Measurements from ENCODE around the gene ECT2L. TPM values are rescaled to one million over a fixed set of nuclear protein-coding genes. Genes with fewer than 3 reads are reported as not detected.
A peak's percentile ranks its signal among the peaks of the same experiment; 100 is the strongest.

ECT2L gene
- total RNA-seq, 1 donor from 2014 or later, result 1.1 TPM

GRCh38 chr6:138800377-138801150 lies 4.7 kb downstream of the ECT2L start:
- ATAC-seq (no peak), DNase-seq (ENCODE audit: missing footprints) (no peak)
- intact Hi-C loops (cut with DNase I), result no loop called here

DNA sequence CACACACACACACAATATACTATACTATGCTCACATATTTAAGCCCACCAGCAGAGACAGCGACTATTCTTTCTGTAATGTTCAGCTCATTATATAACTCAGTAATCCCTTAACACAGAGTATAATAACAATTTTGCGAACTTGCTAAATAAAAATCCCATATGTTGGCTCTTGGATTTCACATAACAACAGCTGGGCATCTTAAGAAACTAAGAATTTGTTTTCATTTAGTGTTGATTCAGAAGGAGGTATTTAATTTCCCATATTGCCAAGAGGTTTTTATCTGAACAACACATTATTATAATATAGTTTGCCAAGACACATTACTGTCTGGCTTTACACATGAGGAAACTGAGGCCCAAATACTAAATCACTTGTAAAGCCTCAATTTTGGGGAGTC lies 7.4 kb downstream of the ECT2L start:
- intact Hi-C loops (cut with DNase I), result no loop called here
- ATAC-seq (no peak), DNase-seq (ENCODE audit: missing footprints) (no peak)

- intact Hi-C loops (cut with DNase I), result no loop called here
- DNase-seq (ENCODE audit: missing footprints) (no peak), ATAC-seq (peak; percentile 54)
Observed at GRCh38 chr6:138803861-138804260, 8.0 kb downstream of the ECT2L start.

- DNase-seq (ENCODE audit: missing footprints) (no peak), ATAC-seq (peak; percentile 77)
- intact Hi-C loops (cut with DNase I), result no loop called here
Observed at GRCh38 chr6:138805016-138805765, 9.3 kb downstream of the ECT2L start.

DNA sequence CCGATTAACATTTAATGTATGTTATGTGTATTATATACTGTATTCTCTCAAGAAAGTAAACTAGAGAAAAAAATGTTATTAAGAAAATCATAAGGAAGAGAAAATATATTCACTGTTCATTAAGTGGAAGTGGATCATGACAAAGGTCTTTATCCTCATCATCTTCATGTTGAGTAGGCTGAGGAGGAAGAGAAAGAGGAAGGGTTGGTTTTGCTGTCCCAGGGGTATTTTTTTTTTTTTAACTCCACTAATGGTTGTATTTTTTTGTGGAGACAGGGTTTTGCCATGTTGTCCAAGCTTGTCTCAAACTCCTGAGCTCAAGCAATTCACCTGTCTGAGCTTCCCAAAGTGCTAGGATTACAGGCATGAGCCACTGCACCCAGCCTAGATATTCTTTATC lies 11.0 kb downstream of the ECT2L start:
- no peak for DNase-seq (ENCODE audit: missing footprints)
- no peak for ATAC-seq
- intact Hi-C loops (cut with DNase I), result no loop called here

GRCh38 chr6:138809677-138810076 lies 13.8 kb downstream of the ECT2L start:
- ATAC-seq (no peak), DNase-seq (ENCODE audit: missing footprints) (no peak)
- intact Hi-C loops (cut with DNase I), result loop anchor here (5.0 to 10.0 kb wide), 3 partner anchors 95 to 558 kb away; no protein-coding TSS in a partner anchor

DNA sequence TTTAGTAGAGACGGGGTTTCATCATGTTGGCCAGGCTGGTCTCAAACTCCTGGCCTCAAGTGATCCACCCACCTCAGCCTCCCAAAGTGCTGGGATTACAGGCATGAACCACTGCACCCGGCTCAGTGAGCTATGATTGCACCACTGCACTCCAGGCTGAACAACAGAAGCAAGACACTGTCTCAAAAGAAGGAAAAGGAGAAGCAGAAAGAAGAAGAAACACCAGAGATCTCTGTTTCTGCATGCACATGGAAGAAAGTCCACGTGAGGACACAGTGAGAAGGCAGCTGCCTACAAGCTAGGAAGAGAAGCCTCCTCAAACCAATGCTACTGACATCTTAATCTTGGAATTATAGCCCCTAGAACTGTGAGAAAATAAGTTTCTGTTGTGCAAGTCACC lies 16.0 kb downstream of the ECT2L start:
- intact Hi-C loops (cut with DNase I), result loop anchor here (5.0 to 10.0 kb wide), 3 partner anchors 93 to 555 kb away; no protein-coding TSS in a partner anchor
- DNase-seq (ENCODE audit: missing footprints) (no peak), ATAC-seq (no peak)

- DNase-seq (ENCODE audit: missing footprints) (no peak), ATAC-seq (no peak)
- intact Hi-C loops (cut with DNase I), result loop anchor here (5.0 to 10.0 kb wide), 3 partner anchors 90 to 553 kb away; no protein-coding TSS in a partner anchor
Observed at GRCh38 chr6:138814179-138814834, 18.4 kb downstream of the ECT2L start.

- intact Hi-C loops (cut with DNase I), result loop anchor here (10.0 kb wide), 2 partner anchors 90 to 300 kb away; no protein-coding TSS in a partner anchor
- ATAC-seq, result no peak
Observed at GRCh38 chr6:138815221-138815620, 19.3 kb downstream of the ECT2L start.

DNA sequence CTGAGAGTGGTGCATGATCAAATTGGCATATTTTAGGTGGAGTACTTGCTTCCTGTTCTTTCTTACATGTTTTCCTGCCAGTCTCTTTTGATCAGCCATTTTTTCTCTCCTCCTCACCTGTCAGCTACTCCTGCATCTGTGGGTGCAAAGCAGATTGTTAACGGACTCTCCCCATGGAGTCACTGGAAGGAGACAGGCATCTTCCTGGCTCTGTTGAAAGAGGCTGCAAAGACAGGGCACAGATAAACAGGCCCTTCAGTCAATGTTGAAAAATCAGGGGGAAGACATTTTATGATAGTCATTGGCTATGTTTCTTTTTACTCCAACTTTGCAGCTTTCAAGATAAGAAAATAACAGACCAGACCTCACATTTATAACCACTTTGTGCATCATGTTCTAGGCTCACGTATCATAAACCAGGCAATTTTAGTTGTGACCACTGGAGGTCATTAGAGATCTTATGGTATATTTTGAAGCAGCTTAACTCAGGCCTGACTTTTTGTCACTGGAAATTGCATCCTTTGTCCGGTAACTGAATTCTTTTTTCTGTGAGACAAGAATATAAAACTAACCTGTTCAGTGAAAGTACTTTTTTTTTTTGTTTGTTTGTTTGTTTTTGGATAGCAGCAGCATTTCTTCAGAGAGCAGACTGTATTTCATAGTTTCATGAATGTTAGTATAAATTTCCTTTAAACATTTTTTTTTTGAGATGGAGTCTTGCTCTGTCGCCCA lies 20.1 kb downstream of the ECT2L start:
- intact Hi-C loops (cut with DNase I), result loop anchor here (1.0 to 10.0 kb wide), 3 partner anchors 89 to 299 kb away; partner anchors contain the start of gene REPS1
- ATAC-seq (peak; percentile 60), DNase-seq (ENCODE audit: missing footprints) (no peak)

More at GRCh38 chr6:138815221-138815620, 19.3 kb downstream of the ECT2L start:
- DNase-seq (ENCODE audit: missing footprints), result no peak

- intact Hi-C loops (cut with DNase I), result loop anchor here (10.0 kb wide), 2 partner anchors 87 to 297 kb away; no protein-coding TSS in a partner anchor
- no peak for ATAC-seq
Observed at GRCh38 chr6:138817799-138818198, 21.9 kb downstream of the ECT2L start.

GRCh38 chr6:138818496-138819194 lies 22.8 kb downstream of the ECT2L start:
- intact Hi-C loops (cut with DNase I), result loop anchor here (10.0 kb wide), 2 partner anchors 86 to 296 kb away; no protein-coding TSS in a partner anchor
- ATAC-seq (peak; percentile 30), DNase-seq (ENCODE audit: missing footprints) (no peak)

More at GRCh38 chr6:138817799-138818198, 21.9 kb downstream of the ECT2L start:
- no peak for DNase-seq (ENCODE audit: missing footprints)

- ATAC-seq, result no peak
- intact Hi-C loops (cut with DNase I), result no loop called here
Observed at GRCh38 chr6:138821519-138821918, 25.6 kb downstream of the ECT2L start.

GRCh38 chr6:138824482-138825144 lies 28.7 kb downstream of the ECT2L start:
- intact Hi-C loops (cut with DNase I), result no loop called here
- DNase-seq (ENCODE audit: missing footprints), result no peak
- ATAC-seq, result peak; percentile 43

More at GRCh38 chr6:138821519-138821918, 25.6 kb downstream of the ECT2L start:
- DNase-seq (ENCODE audit: missing footprints), result no peak

GRCh38 chr6:138830248-138830647 lies 34.4 kb downstream of the ECT2L start:
- no peak for DNase-seq (ENCODE audit: missing footprints)
- intact Hi-C loops (cut with DNase I), result loop anchor here (5.0 kb wide), 1 partner anchor 37 kb away; no protein-coding TSS in a partner anchor
- ATAC-seq, result no peak

GRCh38 chr6:138832182-138832581 lies 36.3 kb downstream of the ECT2L start:
- DNase-seq (ENCODE audit: missing footprints) (no peak), ATAC-seq (no peak)
- intact Hi-C loops (cut with DNase I), result loop anchor here (5.0 kb wide), 1 partner anchor 35 kb away; no protein-coding TSS in a partner anchor

All from Right ventricle myocardium inferior (tissue), 1 donor.